Testis (tissue), 2 donors: ENCODE results near the gene FBXL13.

Experiments used
- POLR2A ChIP-seq: fragments of 450-650 bp; IDR thresholded peaks from one replicate; pipeline ENCODE4 v1.6.1; 2017; ENCODE audit warnings: antibody characterized with exemption, mild to moderate bottlenecking, moderate library complexity
- TF ChIP-seq, protein P1 (sequence below), 3 experiments: fragments of 450-650 bp in 2 of 3; fragments of 200-600 bp in 1 of 3; sonication (generic) in 1 of 3; IDR thresholded peaks; one replicate each; pipeline ENCODE4 v1.5.1; 2016 to 2019; ENCODE audit warnings: antibody characterized with exemption in 3 of 3, mild to moderate bottlenecking in 2 of 3, moderate library complexity in 1 of 3

DNA sequence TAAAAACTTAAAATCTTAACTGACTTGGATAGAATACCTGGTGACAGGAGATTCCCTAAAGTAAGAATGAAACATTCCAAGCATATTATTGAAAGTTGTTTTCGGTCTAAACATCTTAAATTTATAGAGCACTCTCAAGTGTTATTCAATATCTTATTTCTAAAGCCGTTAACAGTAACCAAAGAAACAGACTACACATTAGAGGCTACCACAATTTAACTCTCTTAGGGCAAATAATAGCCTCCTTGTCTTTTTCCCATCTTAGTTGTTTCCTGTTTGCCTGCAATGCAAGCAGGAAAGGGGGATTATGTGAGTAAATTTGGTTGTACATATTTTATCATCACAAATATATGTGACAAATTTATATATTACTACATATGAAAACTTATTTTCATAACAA, 42.9 kb upstream of the FBXL13 start:
- no peak for TF ChIP-seq POLR2A
- TF ChIP-seq, protein P1, sequence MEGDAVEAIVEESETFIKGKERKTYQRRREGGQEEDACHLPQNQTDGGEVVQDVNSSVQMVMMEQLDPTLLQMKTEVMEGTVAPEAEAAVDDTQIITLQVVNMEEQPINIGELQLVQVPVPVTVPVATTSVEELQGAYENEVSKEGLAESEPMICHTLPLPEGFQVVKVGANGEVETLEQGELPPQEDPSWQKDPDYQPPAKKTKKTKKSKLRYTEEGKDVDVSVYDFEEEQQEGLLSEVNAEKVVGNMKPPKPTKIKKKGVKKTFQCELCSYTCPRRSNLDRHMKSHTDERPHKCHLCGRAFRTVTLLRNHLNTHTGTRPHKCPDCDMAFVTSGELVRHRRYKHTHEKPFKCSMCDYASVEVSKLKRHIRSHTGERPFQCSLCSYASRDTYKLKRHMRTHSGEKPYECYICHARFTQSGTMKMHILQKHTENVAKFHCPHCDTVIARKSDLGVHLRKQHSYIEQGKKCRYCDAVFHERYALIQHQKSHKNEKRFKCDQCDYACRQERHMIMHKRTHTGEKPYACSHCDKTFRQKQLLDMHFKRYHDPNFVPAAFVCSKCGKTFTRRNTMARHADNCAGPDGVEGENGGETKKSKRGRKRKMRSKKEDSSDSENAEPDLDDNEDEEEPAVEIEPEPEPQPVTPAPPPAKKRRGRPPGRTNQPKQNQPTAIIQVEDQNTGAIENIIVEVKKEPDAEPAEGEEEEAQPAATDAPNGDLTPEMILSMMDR (IDR thresholded peaks at IDR 0.05) = no peak
